AG04450 (cell line): ENCODE data around the gene CCDC167. TPM values are rescaled to one million over a fixed set of nuclear protein-coding genes. Genes with fewer than 3 reads are reported as not detected.
A peak's percentile ranks its signal among the peaks of the same experiment; 100 is the strongest.

ENCODE experiments used
- CTCF ChIA-PET: fragments of 300-600, 350-600 bp; formaldehyde crosslinking; extraction: SDS; loops from one replicate; lab custom pipeline; 2022; ENCODE audit warnings: antibody characterized with exemption, inconsistent platforms; lab: Charles Lee
- POLR2A ChIA-PET: fragments of 350-600 bp; formaldehyde crosslinking; extraction: SDS; loops from one replicate; lab custom pipeline; 2021; ENCODE audit warnings: antibody characterized with exemption, inconsistent platforms; lab: Yijun Ruan, JAX
- DNase-seq: peaks from one replicate; pipeline ENCODE4 v3.0.0-alpha.2; 2011; ENCODE audit warnings: low read depth, low spot score
- H3K27ac ChIP-seq: one replicate; pipeline ENCODE4 v1.5.1; 2012; ENCODE audit warnings: low read depth, low read length, control low read depth
- H3K27me3 ChIP-seq: one replicate; pipeline ENCODE4 v1.6.0; 2012; ENCODE audit warnings: low read length; ENCODE audit not compliant: control insufficient read depth, insufficient read depth
- H3K4me3 ChIP-seq: 2 replicates; pipeline ENCODE4 v1.5.1; 2011; ENCODE audit warnings: mild to moderate bottlenecking, low read depth, low read length, control low read depth
- H3K9me3 ChIP-seq: 2 replicates; pipeline ENCODE4 v1.5.1; 2012; ENCODE audit warnings: low read length; ENCODE audit not compliant: control insufficient read depth, insufficient read depth
- polyA plus RNA-seq: library from polyadenylated mRNA; depleted of rRNA; stranded (reverse); fragments of >200 nt; gene quantifications from 2 replicates; pipeline ENCODE4 v1.2.3, GENCODE V29; 2011
- TF ChIP-seq, protein P1 (sequence below): IDR thresholded peaks from 2 replicates; pipeline ENCODE4 v1.5.1; 2011; ENCODE audit warnings: low read depth, low read length, control low read depth, inconsistent platforms

CCDC167 gene
- polyA plus RNA-seq, 1 experiment = 27.3 TPM

DNA sequence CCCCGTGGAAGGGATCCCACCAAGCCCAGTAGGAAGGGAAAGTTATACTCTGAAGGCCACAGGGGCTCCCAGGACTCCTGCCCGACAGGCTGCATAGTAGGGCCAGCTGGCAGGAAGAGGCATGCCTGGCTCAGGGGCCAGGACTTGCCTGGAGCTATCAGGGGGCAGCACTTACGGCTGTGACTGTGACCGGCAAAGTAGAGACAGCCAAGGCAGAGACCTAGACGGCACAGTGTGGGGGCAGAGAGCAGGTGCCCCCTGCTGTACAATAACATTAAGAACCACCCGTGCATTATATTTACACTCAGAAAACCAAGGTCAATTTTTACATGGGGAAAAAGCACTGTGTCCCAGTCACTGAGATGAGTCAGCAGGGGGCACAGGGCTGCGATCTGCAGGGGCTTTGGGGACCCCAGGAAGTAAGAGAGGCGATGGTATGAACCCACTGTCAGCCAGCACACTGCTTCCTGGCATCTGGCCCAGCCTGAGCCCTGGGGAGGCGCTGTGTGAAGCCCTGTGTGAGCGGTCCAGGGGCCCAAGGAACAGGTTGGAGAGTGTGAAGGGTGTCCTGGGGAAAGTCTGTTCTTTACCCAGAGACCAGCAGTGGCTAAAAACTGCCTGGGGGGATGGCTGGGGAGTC, 9.9 kb downstream of the CCDC167 start:
- DNase-seq = no peak
- no peak overlapping the region for H3K4me3 ChIP-seq
- H3K27me3 ChIP-seq = no peaks in the 10 kb centered on the region
- no peak overlapping the region for H3K27ac ChIP-seq
- TF ChIP-seq, protein P1, sequence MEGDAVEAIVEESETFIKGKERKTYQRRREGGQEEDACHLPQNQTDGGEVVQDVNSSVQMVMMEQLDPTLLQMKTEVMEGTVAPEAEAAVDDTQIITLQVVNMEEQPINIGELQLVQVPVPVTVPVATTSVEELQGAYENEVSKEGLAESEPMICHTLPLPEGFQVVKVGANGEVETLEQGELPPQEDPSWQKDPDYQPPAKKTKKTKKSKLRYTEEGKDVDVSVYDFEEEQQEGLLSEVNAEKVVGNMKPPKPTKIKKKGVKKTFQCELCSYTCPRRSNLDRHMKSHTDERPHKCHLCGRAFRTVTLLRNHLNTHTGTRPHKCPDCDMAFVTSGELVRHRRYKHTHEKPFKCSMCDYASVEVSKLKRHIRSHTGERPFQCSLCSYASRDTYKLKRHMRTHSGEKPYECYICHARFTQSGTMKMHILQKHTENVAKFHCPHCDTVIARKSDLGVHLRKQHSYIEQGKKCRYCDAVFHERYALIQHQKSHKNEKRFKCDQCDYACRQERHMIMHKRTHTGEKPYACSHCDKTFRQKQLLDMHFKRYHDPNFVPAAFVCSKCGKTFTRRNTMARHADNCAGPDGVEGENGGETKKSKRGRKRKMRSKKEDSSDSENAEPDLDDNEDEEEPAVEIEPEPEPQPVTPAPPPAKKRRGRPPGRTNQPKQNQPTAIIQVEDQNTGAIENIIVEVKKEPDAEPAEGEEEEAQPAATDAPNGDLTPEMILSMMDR = peak; percentile 26
- CTCF ChIA-PET = no interaction called here
- no peaks in the 10 kb centered on the region for H3K9me3 ChIP-seq
- POLR2A ChIA-PET = interaction anchor here (0.6 kb wide), 1 partner anchor 298 kb away, joined by 5 read pairs; no protein-coding TSS in a partner anchor

DNA sequence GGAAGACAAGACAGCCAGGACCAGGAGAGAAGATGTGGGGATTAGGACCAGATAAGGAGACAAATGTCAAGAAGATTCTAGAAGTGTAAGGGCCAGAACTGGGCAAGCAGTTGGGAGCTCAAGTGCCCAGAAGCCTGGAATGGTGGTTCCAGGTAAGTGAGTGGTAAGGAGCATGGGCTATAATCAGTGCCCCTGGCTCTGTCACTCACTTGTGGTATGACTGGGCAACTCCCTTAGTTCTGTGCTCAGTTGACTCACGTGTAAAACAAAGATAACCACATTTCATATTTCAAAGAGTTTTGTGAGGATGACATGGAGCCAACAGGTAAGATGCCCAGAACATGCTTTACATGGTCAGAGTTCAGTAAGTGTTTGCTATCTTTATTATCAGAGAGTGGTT, 11.2 kb downstream of the CCDC167 start:
- H3K4me3 ChIP-seq = no peak overlapping the region
- TF ChIP-seq, protein P1 = no peak
- no peak for DNase-seq
- no peaks in the 10 kb centered on the region for H3K27me3 ChIP-seq
- H3K27ac ChIP-seq = no peak overlapping the region
- ChIA-PET POLR2A (no interaction called here), CTCF (interaction anchor here (0.7 to 1.2 kb wide), 2 partner anchors 163 to 203 kb away, joined by 3 read pairs; no protein-coding TSS in a partner anchor)
- no peaks in the 10 kb centered on the region for H3K9me3 ChIP-seq

DNA sequence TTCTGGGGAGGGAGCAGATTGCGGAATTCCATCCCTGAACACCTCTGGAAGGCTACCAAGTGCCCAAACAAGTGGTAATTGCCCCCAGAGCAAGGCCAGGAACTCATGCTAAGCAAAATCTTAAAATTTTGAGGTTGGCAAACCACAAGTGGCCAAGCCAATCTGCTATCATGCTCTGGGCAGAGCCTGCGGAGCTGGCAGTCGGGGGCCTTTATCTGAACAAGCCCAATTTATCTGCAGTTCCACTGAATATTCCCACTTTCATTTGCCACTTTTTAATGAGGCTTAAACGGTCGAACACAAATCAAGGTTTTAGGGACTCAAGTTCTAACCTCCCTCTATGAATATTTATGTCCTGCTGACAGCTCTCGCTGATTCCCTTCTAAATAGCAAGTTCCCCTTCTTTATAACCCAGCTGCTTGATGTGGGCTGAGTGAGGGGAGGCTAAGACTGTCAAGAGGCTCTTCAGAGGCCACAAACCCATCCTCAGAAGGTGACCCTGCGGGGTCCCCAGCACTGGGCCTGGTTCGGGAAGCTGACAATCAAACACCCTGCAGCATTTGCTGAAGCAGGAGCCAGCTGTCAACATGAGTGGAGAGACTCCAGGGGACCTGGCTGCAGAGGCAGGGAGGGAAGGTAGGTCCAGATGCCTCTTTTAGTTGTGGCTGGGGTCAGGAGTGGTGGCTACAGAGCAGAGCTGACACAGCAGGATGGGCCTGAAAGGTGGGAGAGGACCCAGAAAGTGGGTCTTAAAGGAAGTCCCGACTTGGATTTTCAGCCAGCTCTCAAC, 11.9 kb downstream of the CCDC167 start:
- ChIA-PET POLR2A (no interaction called here), CTCF (interaction anchor here (0.7 to 1.2 kb wide), 2 partner anchors 163 to 204 kb away, joined by 3 read pairs; no protein-coding TSS in a partner anchor)
- Histone ChIP-seq H3K9me3 (no peaks in the 10 kb centered on the region), H3K4me3 (no peak overlapping the region), H3K27me3 (no peaks in the 10 kb centered on the region), H3K27ac (no peak overlapping the region)
- no peak for DNase-seq
- TF ChIP-seq, protein P1 = no peak

DNA sequence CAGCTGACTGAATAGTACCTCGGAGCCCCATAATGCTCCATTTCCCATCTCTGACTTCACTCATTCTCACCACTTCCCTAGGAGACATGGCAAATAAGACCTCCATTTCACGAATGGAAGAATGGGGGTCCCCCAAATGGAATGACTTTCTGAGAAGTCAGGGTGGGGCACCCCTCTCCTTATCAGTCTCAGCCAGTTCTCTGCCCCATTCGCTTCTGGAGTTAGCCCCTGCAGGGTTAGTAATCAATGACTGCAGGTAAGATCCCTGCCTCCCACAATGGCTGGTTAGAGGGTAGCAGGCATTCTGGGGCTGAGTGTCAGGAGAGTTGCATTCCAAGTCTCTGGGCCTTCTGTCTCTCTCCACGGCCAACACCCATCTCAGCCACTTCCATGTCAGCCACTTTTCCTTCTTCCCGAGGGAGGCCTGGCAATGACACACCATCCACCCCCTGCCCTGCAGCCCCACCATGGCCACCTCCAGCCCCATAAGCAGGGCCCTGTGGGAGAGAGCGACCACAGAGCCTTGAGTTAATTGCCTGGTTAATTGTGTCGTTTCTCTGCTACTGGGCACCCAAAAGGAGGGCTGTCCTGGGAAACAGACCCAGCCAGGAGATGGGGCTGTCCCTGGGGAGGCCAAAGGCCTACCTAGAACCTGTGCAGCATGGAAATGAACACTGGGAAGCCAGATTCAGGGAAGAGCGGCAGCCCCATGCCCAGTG, 13.4 kb downstream of the CCDC167 start:
- DNase-seq = no peak
- ChIA-PET CTCF (no interaction called here), POLR2A (no interaction called here)
- Histone ChIP-seq H3K9me3 (no peaks in the 10 kb centered on the region), H3K27me3 (no peaks in the 10 kb centered on the region), H3K27ac (no peak overlapping the region), H3K4me3 (no peak overlapping the region)
- TF ChIP-seq, protein P1 = no peak
